ENCODE measurements around the gene CHTF8.
"Not testable (repeated sequence)": the region's sequence is repeated elsewhere in the genome, so short reads cannot be mapped to it uniquely, and the experiment has no call there.

The CHTF8 gene

GRCh38 chr16:69132424-69133252 is at the start of gene CHTF8, which contains the start of gene UTP4:
TSS of gene CHTF8 (minus strand) at chr16:69132588. CDS start at chr16:69121458, 11,130 bp downstream.
TSS of gene UTP4 (plus strand) at chr16:69132649. CDS start at chr16:69133460, 811 bp downstream.
- no peak for DNase-seq (ENCODE audit: low read depth)

GRCh38 chr16:69180011-69180338 is 47.6 kb upstream of the CHTF8 start:
- DNase-seq (ENCODE audit: low read depth), result no peak

- no peak for DNase-seq (ENCODE audit: low read depth)
Measured at GRCh38 chr16:69179328-69180010, 47.1 kb upstream of the CHTF8 start.

- no peak for DNase-seq (ENCODE audit: low read depth)
Measured at GRCh38 chr16:69176033-69176800, 43.8 kb upstream of the CHTF8 start.

- DNase-seq (ENCODE audit: low read depth), result no peak
Measured at GRCh38 chr16:69171325-69172084, 39.1 kb upstream of the CHTF8 start.

- no peak for DNase-seq (ENCODE audit: low read depth)
Measured at GRCh38 chr16:69169607-69170352, 37.4 kb upstream of the CHTF8 start.

GRCh38 chr16:69169051-69169450 is 36.7 kb upstream of the CHTF8 start:
- DNase-seq (ENCODE audit: low read depth), result no peak

- DNase-seq (ENCODE audit: low read depth), result no peak
Measured at GRCh38 chr16:69166946-69167930, 34.9 kb upstream of the CHTF8 start.

- no peak for DNase-seq (ENCODE audit: low read depth)
Measured at GRCh38 chr16:69166221-69166833, 33.9 kb upstream of the CHTF8 start.

- DNase-seq (ENCODE audit: low read depth), result no peak
Measured at GRCh38 chr16:69165584-69165983, 33.2 kb upstream of the CHTF8 start.

GRCh38 chr16:69160192-69160591 is 27.8 kb upstream of the CHTF8 start:
- DNase-seq (ENCODE audit: low read depth), result no peak

GRCh38 chr16:69157196-69157595 is 24.8 kb upstream of the CHTF8 start:
- no peak for DNase-seq (ENCODE audit: low read depth)

GRCh38 chr16:69150146-69150865 is 17.9 kb upstream of the CHTF8 start:
- no peak for DNase-seq (ENCODE audit: low read depth)

- DNase-seq (ENCODE audit: low read depth), result not testable (repeated sequence)
Measured at GRCh38 chr16:69149621-69150020, 17.2 kb upstream of the CHTF8 start.

GRCh38 chr16:69145658-69146057 is 13.3 kb upstream of the CHTF8 start:
- no peak for DNase-seq (ENCODE audit: low read depth)

- DNase-seq (ENCODE audit: low read depth), result no peak
Measured at GRCh38 chr16:69143116-69143515, 10.7 kb upstream of the CHTF8 start.

- no peak for DNase-seq (ENCODE audit: low read depth)
Measured at GRCh38 chr16:69141936-69142335, 9.5 kb upstream of the CHTF8 start.

- DNase-seq (ENCODE audit: low read depth), result no peak
Measured at GRCh38 chr16:69141014-69141413, 8.6 kb upstream of the CHTF8 start.

GRCh38 chr16:69139464-69139863 is 7.1 kb upstream of the CHTF8 start:
- DNase-seq (ENCODE audit: low read depth), result not testable (repeated sequence)
